Fibroblast of peridontal ligament (primary cell): ENCODE measurements around the gene HADHB.
"Not testable (repeated sequence)": the region's sequence is repeated elsewhere in the genome, so short reads cannot be mapped to it uniquely, and the experiment has no call there.

ENCODE experiments used
- DNase-seq: peaks from one replicate; pipeline ENCODE4 v3.0.0-alpha.2; 2010; ENCODE audit errors: extremely low read depth

The HADHB gene

GRCh38 chr2:26329083-26329482, 84.3 kb downstream of the HADHB start:
- not testable (repeated sequence) for DNase-seq

- DNase-seq: peak; percentile 87
Measured at GRCh38 chr2:26330114-26330549, 85.4 kb downstream of the HADHB start.

- DNase-seq: no peak
Measured at GRCh38 chr2:26330604-26331003, 85.9 kb downstream of the HADHB start.

GRCh38 chr2:26331321-26331720, 86.6 kb downstream of the HADHB start:
- not testable (repeated sequence) for DNase-seq

GRCh38 chr2:26333293-26333692, 88.6 kb downstream of the HADHB start:
- no peak for DNase-seq

- DNase-seq: peak; percentile 56
Measured at GRCh38 chr2:26335231-26335630, 90.5 kb downstream of the HADHB start.

- no peak for DNase-seq
Measured at GRCh38 chr2:26336719-26337118, 92.0 kb downstream of the HADHB start.

GRCh38 chr2:26337298-26337697, 92.6 kb downstream of the HADHB start:
- no peak for DNase-seq
